H1 (cell line): ENCODE data around the gene SOX10. TPM values are rescaled to one million over a fixed set of nuclear protein-coding genes. Genes with fewer than 3 reads are reported as not detected.

ENCODE experiments used
- CTCF ChIA-PET: fragments of 300-600 bp; sonication (Branson Sonifier 250); formaldehyde crosslinking; loops from one replicate; lab custom pipeline; 2021; ENCODE audit not compliant: partially characterized antibody; lab: Charles Lee
- POLR2A ChIA-PET: fragments of 300-600 bp; sonication (Branson Sonifier 250); formaldehyde crosslinking; loops from one replicate; lab custom pipeline; 2021; ENCODE audit warnings: inconsistent platforms; ENCODE audit not compliant: partially characterized antibody; lab: Charles Lee
- DNase-seq, 2 experiments: peaks; one replicate each; pipeline versions ENCODE4 v3.0.0 to v3.0.0-alpha.2; 2010 to 2022; ENCODE audit warnings: low spot score in 2 of 2, low read depth in 1 of 2, mixed read lengths in 1 of 2
- FAIRE-seq: peaks from 2 replicates; lab custom pipeline; 2011; peaks lifted over from hg19 to GRCh38; lab: Jason Lieb, UNC
- H2AFZ ChIP-seq: 2 replicates; pipeline ENCODE4 v1.8.1; 2012; ENCODE audit warnings: low read length, inconsistent platforms
- H2AK5ac ChIP-seq: 2 replicates; pipeline ENCODE4 v1.6.1; 2013; ENCODE audit warnings: low read depth, low read length
- H2BK120ac ChIP-seq: replicated peaks from 2 replicates; pipeline ENCODE3; 2013; ENCODE audit warnings: low read depth, low read length, inconsistent platforms
- H2BK12ac ChIP-seq: 2 replicates; pipeline ENCODE4 v1.6.1; 2013; ENCODE audit warnings: low read depth, low read length
- H2BK15ac ChIP-seq: 2 replicates; pipeline ENCODE4 v1.6.1; 2013; ENCODE audit warnings: low read length
- H2BK20ac ChIP-seq: 2 replicates; pipeline ENCODE4 v1.6.1; 2013; ENCODE audit warnings: low read length
- H2BK5ac ChIP-seq: 2 replicates; pipeline ENCODE4 v1.6.1; 2013; ENCODE audit warnings: low read depth, low read length
- H3K14ac ChIP-seq: 2 replicates; pipeline ENCODE4 v1.6.1; 2013; ENCODE audit warnings: inconsistent platforms; ENCODE audit not compliant: insufficient read length
- H3K18ac ChIP-seq: 2 replicates; pipeline ENCODE4 v1.6.1; 2013; ENCODE audit warnings: low read length; ENCODE audit errors: extremely low read depth
- H3K23ac ChIP-seq: 2 replicates; pipeline ENCODE4 v1.6.1; 2013; ENCODE audit warnings: inconsistent platforms; ENCODE audit not compliant: insufficient read length
- H3K23me2 ChIP-seq: 2 replicates; pipeline ENCODE4 v1.6.1; 2013; ENCODE audit warnings: low read depth, low read length
- H3K27ac ChIP-seq: 2 replicates; pipeline ENCODE4 v1.6.1; 2011; ENCODE audit warnings: low read depth, low read length, inconsistent platforms
- H3K27me3 ChIP-seq, 4 experiments: replicated peaks in 1 of 4; 1 replicate in 1 of 4; 2 replicates in 3 of 4; pipeline versions ENCODE4 v1.6.1 to v1.8.1; 2011 to 2013; ENCODE audit warnings: low read length in 3 of 4, mild to moderate bottlenecking in 3 of 4, inconsistent platforms in 2 of 4, mixed read lengths in 2 of 4, moderate library complexity in 1 of 4; ENCODE audit not compliant: control insufficient read depth in 3 of 4, insufficient read depth in 3 of 4; ENCODE audit errors: extremely low read depth in 1 of 4
- H3K36me3 ChIP-seq, 4 experiments: 2 replicates each; pipeline versions ENCODE4 v1.6.1 to v1.8.1; 2011 to 2013; ENCODE audit warnings: mild to moderate bottlenecking in 4 of 4, low read length in 3 of 4, moderate library complexity in 2 of 4, control low read depth in 1 of 4, inconsistent platforms in 1 of 4; ENCODE audit not compliant: insufficient read depth in 4 of 4, control insufficient read depth in 2 of 4
- H3K4ac ChIP-seq: replicated peaks from 2 replicates; pipeline ENCODE3; 2013; ENCODE audit warnings: low read length, low read depth, mixed read lengths, inconsistent platforms; ENCODE audit not compliant: insufficient read length
- H3K4me1 ChIP-seq, 4 experiments: replicated peaks in 1 of 4; 1 replicate in 1 of 4; 2 replicates in 3 of 4; pipeline versions ENCODE4 v1.6.1 to v1.8.1; 2011 to 2013; ENCODE audit warnings: low read length in 3 of 4, inconsistent platforms in 2 of 4, mixed read lengths in 1 of 4; ENCODE audit not compliant: insufficient read depth in 4 of 4, control insufficient read depth in 3 of 4
- H3K4me2 ChIP-seq, 2 experiments: 2 replicates each; pipeline versions ENCODE4 v1.6.1 to v1.8.1; 2011 to 2013; ENCODE audit warnings: low read depth in 2 of 2, low read length in 2 of 2, control low read depth in 1 of 2, inconsistent platforms in 1 of 2, mild to moderate bottlenecking in 1 of 2; ENCODE audit not compliant: insufficient read depth in 1 of 2
- H3K4me3 ChIP-seq, 4 experiments: fragments of 200-600, 300-600 bp in 1 of 4; sonication (generic), shearing (Covaris generic), sonication (Bioruptor Twin) in 1 of 4; 2 replicates each; pipeline versions ENCODE4 v1.5.1 to v1.8.1; 2011 to 2016; ENCODE audit warnings: low read length in 4 of 4, low read depth in 3 of 4, control low read depth in 2 of 4, inconsistent platforms in 2 of 4, mild to moderate bottlenecking in 2 of 4, mixed read lengths in 1 of 4, moderate library complexity in 1 of 4; ENCODE audit not compliant: insufficient read depth in 2 of 4; ENCODE audit errors: extremely low read depth in 1 of 4
- H3K56ac ChIP-seq: replicated peaks from 2 replicates; pipeline ENCODE3; 2013; ENCODE audit warnings: low read depth, mild to moderate bottlenecking, mixed read lengths, low read length, inconsistent platforms; ENCODE audit not compliant: insufficient read length
- H3K79me1 ChIP-seq: 2 replicates; pipeline ENCODE4 v1.6.1; 2013; ENCODE audit warnings: low read depth, low read length, control low read depth
- H3K79me2 ChIP-seq, 2 experiments: 2 replicates each; pipeline versions ENCODE4 v1.6.1 to v1.8.1; 2012 to 2013; ENCODE audit warnings: low read length in 2 of 2, mild to moderate bottlenecking in 2 of 2, inconsistent platforms in 1 of 2; ENCODE audit not compliant: insufficient read depth in 2 of 2, control insufficient read depth in 1 of 2
- H3K9ac ChIP-seq, 4 experiments: replicated peaks in 1 of 4; 1 replicate in 1 of 4; 2 replicates in 3 of 4; pipeline versions ENCODE4 v1.6.1 to v1.8.1; 2011 to 2013; ENCODE audit warnings: low read depth in 3 of 4, low read length in 3 of 4, control low read depth in 2 of 4, mild to moderate bottlenecking in 2 of 4, moderate library complexity in 2 of 4, inconsistent platforms in 1 of 4; ENCODE audit errors: extremely low read depth in 1 of 4
- H3K9me3 ChIP-seq, 2 experiments: 2 replicates each; pipeline versions ENCODE4 v1.6.1 to v1.8.1; 2012 to 2013; ENCODE audit warnings: mild to moderate bottlenecking in 2 of 2, moderate library complexity in 2 of 2, control low read depth in 1 of 2, inconsistent platforms in 1 of 2, low read depth in 1 of 2, low read length in 1 of 2, mixed read lengths in 1 of 2; ENCODE audit not compliant: insufficient read depth in 2 of 2
- H4K20me1 ChIP-seq, 2 experiments: replicated peaks in 1 of 2; 2 replicates each; pipeline versions ENCODE3 to v1.8.1; 2011 to 2013; ENCODE audit warnings: inconsistent platforms in 2 of 2, low read length in 2 of 2, mild to moderate bottlenecking in 1 of 2; ENCODE audit not compliant: insufficient read depth in 2 of 2, control insufficient read depth in 1 of 2
- H4K5ac ChIP-seq: 2 replicates; pipeline ENCODE4 v1.6.1; 2013; ENCODE audit warnings: low read length, low read depth, mixed read lengths, inconsistent platforms; ENCODE audit not compliant: insufficient read length
- H4K8ac ChIP-seq: 2 replicates; pipeline ENCODE4 v1.8.0; 2013; ENCODE audit warnings: mild to moderate bottlenecking, moderate library complexity, low read length, inconsistent platforms; ENCODE audit not compliant: insufficient read depth; ENCODE audit errors: extremely low read depth
- H4K91ac ChIP-seq: replicated peaks from 2 replicates; pipeline ENCODE3; 2013; ENCODE audit warnings: low read length, mixed read lengths, inconsistent platforms; ENCODE audit not compliant: insufficient read length
- WGBS, 2 experiments: shearing (Covaris generic) in 1 of 2; methylation state at CpG; one replicate each; pipeline versions ENCODE4 v1.1.6 to v1.1.7; 2013 to 2015; ENCODE audit warnings: low lambda C conversion rate in 2 of 2, mixed read lengths in 2 of 2, inconsistent platforms in 1 of 2, low coverage in 1 of 2, missing lambda C conversion rate in 1 of 2; ENCODE audit not compliant: insufficient replicate concordance in 2 of 2, insufficient coverage in 1 of 2, insufficient read length in 1 of 2; ENCODE audit errors: extremely low coverage in 1 of 2, missing lambda C conversion rate in 1 of 2; 5-methylcytosine and 5-hydroxymethylcytosine counted together
- polyA plus RNA-seq, 7 experiments: library from polyadenylated mRNA; depleted of rRNA in 3 of 7; stranded (reverse) in 5 of 7; unstranded in 2 of 7; fragments of >200 nt in 5 of 7; fragments of 200-250 nt in 2 of 7; gene quantifications; 1 replicate in 5 of 7; 2 replicates in 1 of 7; 4 replicates in 1 of 7; pipeline versions ENCODE4 v1.2.1 to v1.2.3, GENCODE V29; 2011 to 2013; ENCODE audit warnings: missing spikeins in 2 of 7, mixed read lengths in 2 of 7
- total RNA-seq: library from RNA; stranded (reverse); fragmentation: NEBNext Ultra II Directional; extraction: Animal tissue kit (Norgen Biotek cat#: 25700); gene quantifications from 2 replicates; pipeline ENCODE4 v1.2.1, GENCODE V29; 2021

The SOX10 gene
- total and polyA plus RNA-seq, 2 of the 8 experiments (the other 6 are each of a cell fraction or from before 2014, with no cell fraction given) = 2.7 TPM

GRCh38 chr22:37926771-37927636 lies 57.4 kb downstream of the SOX10 start:
- H4K8ac ChIP-seq = no peak overlapping the region

More at GRCh38 chr22:37926771-37927636, 57.4 kb downstream of the SOX10 start:
- H2AK5ac ChIP-seq = no peak overlapping the region
- no peak overlapping the region for H3K4ac ChIP-seq
- no peak overlapping the region for H3K23ac ChIP-seq
- no peak for FAIRE-seq
- H3K23me2 ChIP-seq = no peaks in the 10 kb centered on the region
- H3K27me3 ChIP-seq = no peaks in the 10 kb centered on the region
- H3K4me1 ChIP-seq = no peaks in the 10 kb centered on the region
- H3K79me1 ChIP-seq = no peaks in the 10 kb centered on the region
- no peaks in the 10 kb centered on the region for H3K79me2 ChIP-seq
- H3K4me3 ChIP-seq = no peak overlapping the region
- H2BK15ac ChIP-seq = no peak overlapping the region
- H2BK12ac ChIP-seq = no peak overlapping the region
- CTCF ChIA-PET = interaction anchor here (0.6 to 10.4 kb wide), 10 partner anchors 9 to 227 kb away, joined by 3 to 158 read pairs (median 4); partner anchors contain the start of gene MICALL1
- no peaks in the 10 kb centered on the region for H3K9me3 ChIP-seq
- H2BK20ac ChIP-seq = no peak overlapping the region
- peaks cover 0 to 4% of the 10 kb centered on the region in 2 experiments for H4K20me1 ChIP-seq
- no peak overlapping the region for H3K4me2 ChIP-seq
- no peak overlapping the region for H2BK120ac ChIP-seq
- H4K5ac ChIP-seq = no peak overlapping the region
- no peak overlapping the region for H4K91ac ChIP-seq
- H2BK5ac ChIP-seq = no peak overlapping the region
- no peak overlapping the region for H3K14ac ChIP-seq
- peaks cover 3 to 13% (median 8%) of the 10 kb centered on the region in 4 experiments; a peak in 7 of 8 replicates for H3K36me3 ChIP-seq
- H3K9ac ChIP-seq = no peak overlapping the region
- no peak overlapping the region for H3K56ac ChIP-seq
- no peak for DNase-seq
- H2AFZ ChIP-seq = no peak overlapping the region
- no peak overlapping the region for H3K18ac ChIP-seq
- POLR2A ChIA-PET = interaction anchor here (0.6 to 2.6 kb wide), 6 partner anchors 15 to 67 kb away, joined by 3 to 8 read pairs (median 3); partner anchors contain the start of gene MICALL1
- WGBS, 2 experiments = 93% methylated on average over 31 of the region's 32 CpGs; no CpG with 5 or more reads in 1 of the 2 experiments
- no peak overlapping the region for H3K27ac ChIP-seq
